Parathyroid adenoma (tissue), 2 donors: ENCODE measurements around the gene DCST1.

Source experiments
- H2AFZ ChIP-seq: fragments of 300-600 bp; sonication (generic); one replicate; pipeline ENCODE4 v1.7.0; 2017; ENCODE audit warnings: antibody characterized with exemption, mild to moderate bottlenecking
- H3K27ac ChIP-seq: fragments of 300-600 bp; sonication (generic); one replicate; pipeline ENCODE4 v1.7.0; 2017
- H3K27me3 ChIP-seq: fragments of 300-600 bp; sonication (generic); one replicate; pipeline ENCODE4 v1.7.0; 2017; ENCODE audit warnings: low read length; ENCODE audit not compliant: control insufficient read depth, insufficient read depth
- H3K36me3 ChIP-seq: fragments of 300-600 bp; sonication (generic); one replicate; pipeline ENCODE4 v1.7.0; 2017; ENCODE audit warnings: low read length; ENCODE audit not compliant: control insufficient read depth, insufficient read depth
- H3K4me1 ChIP-seq: fragments of 300-600 bp; sonication (generic); one replicate; pipeline ENCODE4 v1.7.0; 2017; ENCODE audit warnings: control low read depth
- H3K4me2 ChIP-seq: fragments of 300-600 bp; sonication (generic); one replicate; pipeline ENCODE4 v1.7.0; 2017; ENCODE audit warnings: low read length
- H3K4me3 ChIP-seq: fragments of 300-600 bp; sonication (generic); one replicate; pipeline ENCODE4 v1.7.0; 2017; ENCODE audit warnings: low read depth, low read length
- H3K79me2 ChIP-seq: fragments of 300-600 bp; sonication (generic); one replicate; pipeline ENCODE4 v1.7.0; 2017; ENCODE audit warnings: control low read depth
- H3K9ac ChIP-seq: fragments of 300-600 bp; sonication (generic); one replicate; pipeline ENCODE4 v1.7.0; 2017; ENCODE audit warnings: mild to moderate bottlenecking
- H3K9me3 ChIP-seq: fragments of 300-600 bp; sonication (generic); one replicate; pipeline ENCODE4 v1.7.0; 2017; ENCODE audit warnings: low read length; ENCODE audit not compliant: control insufficient read depth
- CTCF ChIP-seq: fragments of 300-600 bp; sonication (generic); IDR thresholded peaks from one replicate; pipeline ENCODE4 v1.7.0; 2017; ENCODE audit warnings: antibody characterized with exemption, mild to moderate bottlenecking
- donor health status: primary hyperparathyroidism.

DCST1 gene

GRCh38 chr1:155012776-155013602, 20.6 kb upstream of the DCST1 start:
- H3K27ac ChIP-seq, result peak overlapping the region; percentile 69
- H2AFZ ChIP-seq, result no peak overlapping the region
- H3K9me3 ChIP-seq, result no peaks in the 10 kb centered on the region
- H3K4me2 ChIP-seq, result peak overlapping the region; percentile 2
- H3K4me3 ChIP-seq, result no peak overlapping the region
- no peaks in the 10 kb centered on the region for H3K27me3 ChIP-seq
- no peak for TF ChIP-seq CTCF
- H3K4me1 ChIP-seq, result peaks cover 22% of the 10 kb centered on the region
- no peak overlapping the region for H3K9ac ChIP-seq
- no peaks in the 10 kb centered on the region for H3K79me2 ChIP-seq
- no peaks in the 10 kb centered on the region for H3K36me3 ChIP-seq

- Histone ChIP-seq H3K9ac (no peak overlapping the region), H3K36me3 (no peaks in the 10 kb centered on the region)
- TF ChIP-seq CTCF, result no peak
Observed at GRCh38 chr1:155013632-155014031, 20.0 kb upstream of the DCST1 start.

GRCh38 chr1:155014709-155015508, 18.7 kb upstream of the DCST1 start:
- H3K79me2 ChIP-seq, result no peaks in the 10 kb centered on the region
- H3K4me1 ChIP-seq, result peaks cover 23% of the 10 kb centered on the region
- no peak overlapping the region for H3K4me3 ChIP-seq
- no peak overlapping the region for H3K9ac ChIP-seq
- no peaks in the 10 kb centered on the region for H3K27me3 ChIP-seq
- H3K4me2 ChIP-seq, result no peak overlapping the region
- no peaks in the 10 kb centered on the region for H3K9me3 ChIP-seq
- TF ChIP-seq CTCF, result no peak
- H3K27ac ChIP-seq, result no peak overlapping the region
- no peaks in the 10 kb centered on the region for H3K36me3 ChIP-seq
- H2AFZ ChIP-seq, result no peak overlapping the region

More at GRCh38 chr1:155013632-155014031, 20.0 kb upstream of the DCST1 start:
- Histone ChIP-seq H2AFZ (no peak overlapping the region), H3K4me3 (no peak overlapping the region), H3K27ac (peak overlapping the region; percentile 69), H3K27me3 (no peaks in the 10 kb centered on the region), H3K9me3 (no peaks in the 10 kb centered on the region), H3K4me2 (no peak overlapping the region), H3K79me2 (no peaks in the 10 kb centered on the region), H3K4me1 (peaks cover 20% of the 10 kb centered on the region)

- Histone ChIP-seq H3K27ac (no peak overlapping the region), H3K27me3 (no peaks in the 10 kb centered on the region), H3K4me2 (no peak overlapping the region), H3K79me2 (no peaks in the 10 kb centered on the region), H3K9me3 (no peaks in the 10 kb centered on the region), H3K4me1 (peaks cover 23% of the 10 kb centered on the region), H3K36me3 (no peaks in the 10 kb centered on the region), H3K4me3 (no peak overlapping the region), H3K9ac (no peak overlapping the region), H2AFZ (no peak overlapping the region)
- TF ChIP-seq CTCF, result no peak
Observed at GRCh38 chr1:155015527-155016230, 17.9 kb upstream of the DCST1 start.
